ENCODE measurements around the gene TPBGL. TPM values are rescaled to one million over a fixed set of nuclear protein-coding genes. Genes with fewer than 3 reads are reported as not detected.

Gene TPBGL
- total RNA-seq, 1 experiment from 2014 or later = not detected

DNA sequence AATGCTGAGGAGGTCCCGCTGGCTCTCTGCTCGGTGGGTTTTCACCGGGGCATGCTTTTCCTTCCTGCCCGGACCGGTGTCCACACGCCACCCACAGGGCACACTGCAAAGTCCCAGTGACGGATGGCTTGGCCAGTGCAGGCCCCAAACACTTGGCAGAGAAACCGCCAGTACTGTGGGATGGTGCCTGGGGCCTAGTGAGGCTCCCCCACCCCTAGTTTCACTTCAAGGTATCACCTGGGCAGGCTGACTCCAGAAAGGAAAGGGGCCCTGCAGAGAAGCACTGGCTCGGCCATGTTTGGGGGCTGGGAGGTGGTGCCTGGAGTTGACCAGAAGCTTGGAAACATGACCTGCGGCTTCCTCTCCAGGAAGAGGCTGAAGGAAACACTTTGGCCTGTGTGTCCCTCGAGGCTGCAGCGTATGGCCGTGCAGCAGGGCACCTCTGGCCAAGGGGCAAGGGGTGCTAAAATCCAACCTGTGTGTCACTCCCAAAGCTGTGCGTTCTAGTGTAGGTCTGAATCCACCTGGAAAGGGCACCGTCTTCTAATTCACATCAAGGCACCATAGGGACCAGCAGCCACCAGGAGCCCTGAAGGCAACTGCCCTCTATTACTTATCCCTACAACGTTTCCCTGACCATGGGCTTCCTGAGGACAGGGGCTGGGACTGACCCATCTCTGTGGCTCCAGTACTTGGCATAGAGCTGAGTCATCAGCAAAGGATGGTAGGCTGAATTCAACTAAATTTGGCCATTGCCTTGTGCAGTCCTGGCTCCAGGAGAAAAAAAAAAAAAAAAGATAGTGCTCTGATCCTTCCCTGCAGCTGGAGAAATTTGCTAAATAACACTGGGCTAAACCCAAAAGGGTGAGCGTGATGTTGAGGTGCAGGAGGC lies 22.6 kb downstream of the TPBGL start:
- H3K36me3 ChIP-seq (ENCODE audit: insufficient read depth, low read length) = no peaks in the 10 kb centered on the region
- H3K9me3 ChIP-seq (ENCODE audit: low read length) = no peaks in the 10 kb centered on the region
- no peaks in the 10 kb centered on the region for H4K20me1 ChIP-seq (ENCODE audit: insufficient read depth, low read depth, low read length)
- no peaks in the 10 kb centered on the region for H3K9me2 ChIP-seq (replicated peaks; ENCODE audit: insufficient read depth, low read length)
- no peak for DNase-seq
- no peaks in the 10 kb centered on the region for H3K27me3 ChIP-seq (ENCODE audit: low read length)
- no peak overlapping the region for H3K27ac ChIP-seq (ENCODE audit: low read length)
- no peaks in the 10 kb centered on the region for H3K79me2 ChIP-seq (ENCODE audit: low read length)
- H3K4me1 ChIP-seq (ENCODE audit: low read length) = peaks cover 9% of the 10 kb centered on the region
- H2AFZ ChIP-seq (ENCODE audit: low read length) = no peak overlapping the region
- no peak overlapping the region for H3K9ac ChIP-seq (ENCODE audit: low read length)
- H3K4me3 ChIP-seq (ENCODE audit: low read length) = no peak overlapping the region
- no peak overlapping the region for H3K4me2 ChIP-seq (ENCODE audit: low read depth, low read length, poor library complexity, severe bottlenecking)

DNA sequence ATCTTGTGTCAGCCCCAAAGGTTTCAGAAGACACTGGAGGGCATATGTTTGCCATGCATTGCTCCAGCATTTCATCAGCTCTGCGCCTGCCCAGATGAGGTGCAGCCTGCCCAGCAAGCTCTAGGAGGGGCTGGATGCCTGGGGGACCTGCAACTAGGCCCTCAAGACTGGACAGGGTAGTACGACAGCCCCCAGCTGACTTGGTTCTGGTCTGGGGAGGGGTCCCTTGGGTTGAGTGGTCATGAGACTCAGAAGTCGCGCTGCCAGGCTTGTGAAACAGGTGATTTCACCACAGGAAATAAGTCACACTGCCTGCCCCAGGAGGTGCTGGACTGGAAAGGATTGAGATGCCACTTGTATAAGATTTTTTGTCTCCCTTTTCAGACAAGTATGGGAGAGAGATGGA lies 23.4 kb downstream of the TPBGL start:
- Histone ChIP-seq H3K9me3 (ENCODE audit: low read length) (no peaks in the 10 kb centered on the region), H3K9ac (ENCODE audit: low read length) (no peak overlapping the region), H3K4me3 (ENCODE audit: low read length) (no peak overlapping the region), H3K4me2 (ENCODE audit: low read depth, low read length, poor library complexity, severe bottlenecking) (no peak overlapping the region), H4K20me1 (ENCODE audit: insufficient read depth, low read depth, low read length) (no peaks in the 10 kb centered on the region), H3K79me2 (ENCODE audit: low read length) (no peaks in the 10 kb centered on the region), H3K4me1 (ENCODE audit: low read length) (peaks cover 9% of the 10 kb centered on the region), H3K36me3 (ENCODE audit: insufficient read depth, low read length) (no peaks in the 10 kb centered on the region), H2AFZ (ENCODE audit: low read length) (no peak overlapping the region), H3K9me2 (replicated peaks; ENCODE audit: insufficient read depth, low read length) (no peaks in the 10 kb centered on the region), H3K27ac (ENCODE audit: low read length) (no peak overlapping the region), H3K27me3 (ENCODE audit: low read length) (no peaks in the 10 kb centered on the region)
- DNase-seq = no peak

DNA sequence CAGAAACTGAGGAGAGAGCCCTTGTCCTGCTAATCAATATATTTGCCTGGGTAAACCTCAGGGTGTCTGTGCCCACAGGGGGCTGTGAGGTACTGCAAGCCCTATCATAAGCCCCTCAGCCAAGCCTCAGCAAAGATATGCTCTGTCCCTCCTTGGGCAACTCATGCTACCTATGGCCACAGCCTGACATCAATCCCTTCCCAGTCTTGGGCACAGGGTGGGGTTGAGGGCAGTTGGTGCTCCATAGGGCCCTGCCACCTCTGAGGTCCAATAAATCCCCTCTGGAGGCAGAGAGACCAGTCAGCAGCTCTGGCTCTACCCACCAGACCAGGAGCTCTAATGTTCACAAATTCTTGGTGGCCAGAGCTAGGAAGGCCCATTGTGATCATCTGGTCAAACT lies 23.8 kb downstream of the TPBGL start:
- Histone ChIP-seq H3K4me2 (ENCODE audit: low read depth, low read length, poor library complexity, severe bottlenecking) (no peak overlapping the region), H3K27me3 (ENCODE audit: low read length) (no peaks in the 10 kb centered on the region), H3K4me3 (ENCODE audit: low read length) (no peak overlapping the region), H3K9me3 (ENCODE audit: low read length) (no peaks in the 10 kb centered on the region), H3K9ac (ENCODE audit: low read length) (no peak overlapping the region), H2AFZ (ENCODE audit: low read length) (no peak overlapping the region), H3K4me1 (ENCODE audit: low read length) (peaks cover 9% of the 10 kb centered on the region), H4K20me1 (ENCODE audit: insufficient read depth, low read depth, low read length) (no peaks in the 10 kb centered on the region), H3K79me2 (ENCODE audit: low read length) (no peaks in the 10 kb centered on the region), H3K36me3 (ENCODE audit: insufficient read depth, low read length) (no peaks in the 10 kb centered on the region), H3K27ac (ENCODE audit: low read length) (no peak overlapping the region), H3K9me2 (replicated peaks; ENCODE audit: insufficient read depth, low read length) (no peaks in the 10 kb centered on the region)
- DNase-seq = no peak

DNA sequence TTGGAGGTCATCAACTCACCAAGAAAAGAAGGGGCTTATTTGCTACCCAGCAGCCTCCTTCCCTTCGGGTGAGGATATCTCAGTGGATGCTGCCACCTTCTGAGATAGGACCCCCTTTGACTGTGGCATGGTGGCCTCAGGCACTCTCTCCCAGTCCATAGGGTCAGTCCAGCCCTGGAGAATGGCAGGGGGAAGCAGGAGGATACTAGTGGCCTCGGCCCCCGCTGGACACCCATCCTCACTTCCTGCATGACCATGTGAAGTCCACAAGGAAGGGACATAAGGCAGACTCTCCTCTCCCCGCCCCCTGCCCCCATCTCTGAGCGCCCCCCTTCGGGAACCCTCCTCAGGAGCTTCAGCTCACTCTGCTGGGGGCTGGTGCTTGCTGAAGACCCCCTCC lies 24.4 kb downstream of the TPBGL start:
- no peak for DNase-seq
- no peaks in the 10 kb centered on the region for H3K9me3 ChIP-seq (ENCODE audit: low read length)
- H3K36me3 ChIP-seq (ENCODE audit: insufficient read depth, low read length) = no peaks in the 10 kb centered on the region
- H3K79me2 ChIP-seq (ENCODE audit: low read length) = no peaks in the 10 kb centered on the region
- no peaks in the 10 kb centered on the region for H4K20me1 ChIP-seq (ENCODE audit: insufficient read depth, low read depth, low read length)
- no peak overlapping the region for H3K27ac ChIP-seq (ENCODE audit: low read length)
- no peak overlapping the region for H2AFZ ChIP-seq (ENCODE audit: low read length)
- no peaks in the 10 kb centered on the region for H3K27me3 ChIP-seq (ENCODE audit: low read length)
- H3K4me2 ChIP-seq (ENCODE audit: low read depth, low read length, poor library complexity, severe bottlenecking) = no peak overlapping the region
- no peak overlapping the region for H3K4me3 ChIP-seq (ENCODE audit: low read length)
- no peak overlapping the region for H3K9ac ChIP-seq (ENCODE audit: low read length)
- no peaks in the 10 kb centered on the region for H3K9me2 ChIP-seq (replicated peaks; ENCODE audit: insufficient read depth, low read length)
- peaks cover 9% of the 10 kb centered on the region for H3K4me1 ChIP-seq (ENCODE audit: low read length)

- Histone ChIP-seq H3K9ac (ENCODE audit: low read length) (no peak overlapping the region), H3K27me3 (ENCODE audit: low read length) (no peaks in the 10 kb centered on the region), H3K27ac (ENCODE audit: low read length) (no peak overlapping the region), H3K79me2 (ENCODE audit: low read length) (no peaks in the 10 kb centered on the region), H3K4me3 (ENCODE audit: low read length) (no peak overlapping the region), H3K9me2 (replicated peaks; ENCODE audit: insufficient read depth, low read length) (no peaks in the 10 kb centered on the region), H3K4me2 (ENCODE audit: low read depth, low read length, poor library complexity, severe bottlenecking) (no peak overlapping the region), H3K9me3 (ENCODE audit: low read length) (no peaks in the 10 kb centered on the region), H3K4me1 (ENCODE audit: low read length) (peaks cover 9% of the 10 kb centered on the region), H2AFZ (ENCODE audit: low read length) (no peak overlapping the region), H4K20me1 (ENCODE audit: insufficient read depth, low read depth, low read length) (no peaks in the 10 kb centered on the region), H3K36me3 (ENCODE audit: insufficient read depth, low read length) (no peaks in the 10 kb centered on the region)
- DNase-seq = no peak
Measured at GRCh38 chr11:75265851-75266531, 25.4 kb downstream of the TPBGL start.

DNA sequence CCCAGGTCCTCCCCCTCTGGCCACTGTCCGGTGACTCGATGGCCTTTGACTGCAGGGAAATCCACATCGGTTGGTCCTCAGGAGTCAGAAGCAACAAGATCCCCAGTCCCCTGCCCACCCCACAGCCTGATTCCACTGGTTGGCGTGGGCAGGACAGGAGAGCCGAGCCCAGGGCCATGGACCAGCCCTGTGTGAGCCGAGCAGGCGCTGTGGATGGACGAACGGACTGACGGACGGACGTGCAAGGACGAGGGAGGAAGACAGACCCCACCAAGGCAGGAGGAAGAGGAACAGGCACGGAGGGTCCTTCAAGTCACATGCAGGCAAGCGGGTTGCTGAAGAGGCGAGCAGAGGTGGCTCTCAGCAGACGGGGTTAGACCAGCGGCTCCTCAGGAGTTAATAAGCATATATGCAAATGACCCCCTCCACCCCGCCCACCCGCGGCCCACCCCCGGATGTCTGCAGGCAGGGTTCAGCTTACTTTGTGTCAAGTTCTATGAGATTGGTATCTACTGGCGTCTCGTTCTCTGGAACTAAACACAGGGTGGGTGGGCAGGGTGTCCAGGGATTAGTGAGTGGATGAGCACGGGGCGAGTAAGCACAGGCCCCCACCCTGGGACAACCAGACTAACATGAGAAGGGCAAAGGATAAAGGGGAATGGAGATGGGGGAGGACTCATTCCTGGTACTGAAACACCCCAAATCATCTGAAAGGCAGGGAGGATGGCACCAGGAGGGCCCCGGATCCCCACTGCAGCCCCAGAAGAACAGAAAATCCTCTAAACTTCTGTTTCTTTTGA lies 26.8 kb downstream of the TPBGL start:
- Histone ChIP-seq H3K4me3 (ENCODE audit: low read length) (no peak overlapping the region), H3K9me2 (replicated peaks; ENCODE audit: insufficient read depth, low read length) (no peaks in the 10 kb centered on the region), H3K4me1 (ENCODE audit: low read length) (peaks cover 9% of the 10 kb centered on the region)

GRCh38 chr11:75268626-75269366 lies 28.2 kb downstream of the TPBGL start:
- Histone ChIP-seq H3K9me3 (ENCODE audit: low read length) (no peaks in the 10 kb centered on the region), H3K27me3 (ENCODE audit: low read length) (no peaks in the 10 kb centered on the region), H4K20me1 (ENCODE audit: insufficient read depth, low read depth, low read length) (no peaks in the 10 kb centered on the region), H3K9ac (ENCODE audit: low read length) (no peak overlapping the region), H3K4me2 (ENCODE audit: low read depth, low read length, poor library complexity, severe bottlenecking) (no peak overlapping the region), H3K9me2 (replicated peaks; ENCODE audit: insufficient read depth, low read length) (no peaks in the 10 kb centered on the region), H3K4me1 (ENCODE audit: low read length) (peaks cover 9% of the 10 kb centered on the region), H2AFZ (ENCODE audit: low read length) (no peak overlapping the region), H3K27ac (ENCODE audit: low read length) (no peak overlapping the region), H3K4me3 (ENCODE audit: low read length) (no peak overlapping the region), H3K79me2 (ENCODE audit: low read length) (no peaks in the 10 kb centered on the region), H3K36me3 (ENCODE audit: insufficient read depth, low read length) (no peaks in the 10 kb centered on the region)
- no peak for DNase-seq

More for the DNA sequence above, 26.8 kb downstream of the TPBGL start:
- Histone ChIP-seq H3K27me3 (ENCODE audit: low read length) (no peaks in the 10 kb centered on the region), H3K4me2 (ENCODE audit: low read depth, low read length, poor library complexity, severe bottlenecking) (no peak overlapping the region), H4K20me1 (ENCODE audit: insufficient read depth, low read depth, low read length) (no peaks in the 10 kb centered on the region), H2AFZ (ENCODE audit: low read length) (no peak overlapping the region), H3K36me3 (ENCODE audit: insufficient read depth, low read length) (no peaks in the 10 kb centered on the region), H3K27ac (ENCODE audit: low read length) (no peak overlapping the region), H3K9ac (ENCODE audit: low read length) (no peak overlapping the region), H3K9me3 (ENCODE audit: low read length) (no peaks in the 10 kb centered on the region), H3K79me2 (ENCODE audit: low read length) (no peaks in the 10 kb centered on the region)
- DNase-seq = peak; percentile 81
